Stimulated activated CD4-positive, alpha-beta T cell treated with anti-CD3 and anti-CD28 coated beads, Interleukin-15, amount 100 ng/mL, for 24 hours (primary cell): ENCODE measurements around the gene MLPH.

Experiments
- DNase-seq: peaks from one replicate; pipeline ENCODE4 v3.0.0-alpha.2; 2020

MLPH gene

DNA sequence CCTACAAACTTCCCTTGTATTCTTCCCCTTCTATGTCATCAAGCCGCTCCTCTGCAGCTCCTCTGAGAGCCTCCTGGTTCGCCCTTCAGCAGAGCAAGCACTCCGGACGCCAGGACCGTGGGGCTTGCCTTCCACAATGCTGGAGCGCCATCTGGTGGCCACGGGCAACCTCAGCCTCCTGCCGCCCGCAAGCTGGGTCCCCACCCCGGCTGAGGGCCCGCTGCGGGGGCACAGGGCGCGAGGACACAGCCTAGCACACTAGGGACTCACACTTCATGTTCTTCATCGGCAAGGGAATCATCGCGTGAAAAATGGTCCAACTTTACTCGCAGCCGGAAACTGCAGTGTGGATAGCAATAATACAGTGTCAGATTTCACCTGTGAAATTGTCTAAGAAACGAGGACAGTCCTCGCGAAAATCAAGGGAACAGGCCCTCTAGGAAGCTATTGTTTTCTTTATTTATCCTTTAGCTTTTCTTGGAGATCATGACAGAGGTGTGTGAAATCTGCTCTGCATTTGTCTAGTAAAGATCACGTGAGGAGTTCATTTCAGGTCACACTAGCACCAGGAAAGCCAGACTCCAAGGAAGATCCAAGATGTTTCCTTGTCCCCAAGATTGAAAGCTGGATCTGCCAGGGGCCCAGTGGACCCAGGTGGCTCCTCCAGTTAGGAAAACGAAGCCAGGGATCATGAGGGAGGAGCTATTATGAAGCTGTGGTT is 85.1 kb downstream of the MLPH start:
- peak; percentile 94 for DNase-seq

- DNase-seq = no peak
These were observed 85.7 kb downstream of the MLPH start for GRCh38 chr2:237572742-237573101.

- DNase-seq = no peak
These were observed 86.8 kb downstream of the MLPH start for GRCh38 chr2:237573721-237574415.

DNA sequence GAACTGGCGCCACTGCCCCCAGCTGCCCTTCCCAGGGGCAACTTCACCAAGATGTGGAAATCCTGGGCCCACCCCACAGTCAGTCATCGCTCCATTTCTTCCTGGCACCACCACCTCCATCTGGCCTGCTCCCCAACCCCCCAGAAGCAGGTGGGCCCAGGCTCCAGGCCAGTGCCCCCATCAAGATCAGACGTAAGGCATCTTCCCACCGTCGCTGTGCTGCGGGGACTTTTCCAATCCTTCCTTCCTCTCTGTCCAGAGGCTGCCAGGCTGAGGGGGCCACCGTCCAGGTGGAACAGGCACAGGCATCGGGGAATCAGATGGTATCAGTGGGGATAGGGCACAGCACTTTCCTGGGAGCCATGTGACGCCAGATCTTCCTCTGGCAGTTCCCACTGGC is 87.4 kb downstream of the MLPH start:
- no peak for DNase-seq

DNA sequence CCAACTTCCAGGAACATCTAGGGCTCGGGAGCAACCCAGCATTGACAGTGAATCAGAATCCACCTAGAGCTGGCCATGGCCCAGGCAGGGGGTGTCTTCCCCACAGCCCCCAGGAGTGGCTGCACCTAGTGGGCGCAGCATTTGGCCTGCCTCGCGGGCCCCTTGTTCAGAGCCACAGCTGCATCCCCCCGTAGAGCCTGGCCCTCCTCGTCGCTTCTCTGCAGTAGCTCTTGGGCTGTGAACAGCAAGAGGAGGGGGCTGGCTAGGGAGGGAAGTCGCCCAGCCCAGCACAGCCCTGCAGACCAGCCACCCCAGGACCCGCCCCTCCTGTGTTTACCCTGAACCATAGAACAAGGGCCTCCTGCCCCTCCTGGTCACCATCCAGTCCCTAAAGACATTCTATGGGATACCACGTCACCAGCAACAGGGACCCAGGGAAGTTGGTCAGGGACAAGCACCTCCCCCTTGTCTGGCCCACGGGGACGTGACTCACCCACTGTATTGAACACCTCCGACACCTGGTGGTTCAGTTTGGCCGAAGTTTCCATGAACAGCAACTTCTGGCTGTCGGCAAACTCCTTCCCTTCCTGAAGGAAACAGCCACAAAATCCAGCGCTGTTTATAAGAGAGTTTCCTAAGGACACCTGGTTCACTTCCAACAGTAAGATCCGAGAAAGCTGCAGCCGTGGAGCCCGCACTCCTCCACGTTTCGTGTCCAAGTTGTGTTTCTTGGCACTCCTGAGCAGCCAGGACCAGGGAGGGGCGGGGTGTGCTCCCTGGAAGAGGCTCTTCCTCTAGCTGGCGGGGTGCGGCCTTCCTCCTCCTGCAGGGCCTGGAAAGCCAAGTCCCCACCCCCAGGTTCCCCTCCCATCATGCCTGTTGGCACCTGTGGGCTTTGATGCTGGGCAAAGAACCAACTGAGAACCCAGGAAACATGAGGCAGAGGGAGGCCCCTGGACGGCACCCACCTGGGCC is 88.1 kb downstream of the MLPH start:
- no peak for DNase-seq

DNA sequence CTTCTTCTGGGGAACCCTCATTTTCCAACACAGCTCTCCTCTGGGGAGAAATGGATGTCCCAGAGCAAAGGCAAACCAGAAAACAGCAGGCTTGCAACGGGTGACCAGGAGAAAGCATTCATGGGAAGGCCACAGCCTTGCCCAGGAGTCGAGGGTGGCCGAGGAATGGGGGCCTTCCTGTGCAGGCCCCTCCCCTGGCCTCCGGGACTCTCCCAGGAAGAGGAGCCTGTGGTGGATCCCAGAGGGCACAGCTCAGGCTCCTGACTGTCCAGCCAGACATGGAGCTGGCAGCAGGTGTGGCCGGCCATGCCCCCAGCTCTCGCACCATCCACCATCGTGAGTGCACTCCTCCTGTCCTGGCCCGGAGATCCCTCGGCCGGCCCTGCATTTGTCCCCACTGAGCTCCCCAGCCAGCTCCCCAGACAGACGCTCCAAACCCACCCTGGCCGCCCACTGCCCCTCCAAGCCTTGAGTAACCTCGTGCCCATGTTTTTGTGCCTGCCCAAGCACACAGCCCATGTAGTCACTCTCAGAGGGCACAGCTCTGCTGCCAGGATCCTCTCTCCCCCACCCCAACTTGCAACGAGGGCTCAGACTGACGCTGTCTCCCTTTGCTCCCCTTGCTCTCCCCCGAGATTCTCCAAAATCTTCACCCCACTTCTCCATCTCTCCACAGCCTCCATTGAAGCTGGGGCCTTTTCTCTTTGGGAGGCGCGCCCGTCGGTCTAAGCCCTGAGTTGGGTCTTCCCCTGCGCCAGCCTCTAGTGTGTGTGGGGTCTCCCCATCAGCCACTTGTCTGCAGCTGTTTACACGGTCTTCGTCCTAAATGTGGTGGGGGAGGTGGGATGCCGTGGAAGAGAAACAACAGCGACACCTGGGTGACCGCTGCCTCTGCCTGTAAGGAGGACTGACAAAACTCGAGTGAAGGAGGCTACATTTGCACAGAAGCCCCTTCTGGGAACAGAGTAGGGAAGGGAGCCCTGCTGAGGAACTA is 89.1 kb downstream of the MLPH start:
- no peak for DNase-seq

DNA sequence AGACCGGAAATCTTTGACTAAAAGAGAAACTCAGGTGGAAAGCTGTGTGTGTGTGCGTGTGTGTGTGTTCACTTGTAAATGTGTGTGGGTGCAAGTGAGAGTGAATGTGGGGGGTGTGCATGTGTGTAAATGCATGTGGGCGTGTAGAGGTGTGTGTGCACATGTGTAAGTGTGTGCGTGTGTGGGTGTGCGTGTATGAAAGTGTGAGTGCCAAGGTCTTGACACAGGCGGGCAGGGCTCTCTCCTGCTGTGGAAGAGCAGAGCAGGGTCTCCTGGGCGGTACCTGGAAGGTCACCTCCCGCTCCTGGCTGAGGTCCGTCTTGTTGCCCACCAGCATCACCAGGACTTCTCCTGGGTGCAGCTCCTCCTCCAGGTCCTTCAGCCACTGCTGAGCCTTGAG is 89.9 kb downstream of the MLPH start:
- DNase-seq = no peak

DNA sequence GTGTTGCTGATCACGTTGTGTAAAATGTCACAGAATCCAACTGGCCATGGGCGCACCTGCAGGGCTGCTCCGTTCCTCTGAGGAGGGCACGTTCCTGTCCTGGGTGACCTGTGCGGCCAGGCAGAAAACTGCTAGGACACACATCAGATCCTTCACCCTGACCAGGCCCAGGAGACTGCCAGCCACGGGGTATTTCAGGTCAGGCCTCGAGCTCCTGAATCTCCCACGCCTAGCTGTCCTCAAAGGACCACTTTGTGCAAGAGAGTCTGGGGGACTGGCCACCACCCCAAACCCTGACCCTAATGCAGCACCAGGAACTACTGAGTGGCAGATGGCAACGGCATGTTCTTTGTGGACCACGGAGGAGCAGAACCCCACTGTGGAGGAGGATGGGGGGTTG is 90.4 kb downstream of the MLPH start:
- DNase-seq = no peak

DNA sequence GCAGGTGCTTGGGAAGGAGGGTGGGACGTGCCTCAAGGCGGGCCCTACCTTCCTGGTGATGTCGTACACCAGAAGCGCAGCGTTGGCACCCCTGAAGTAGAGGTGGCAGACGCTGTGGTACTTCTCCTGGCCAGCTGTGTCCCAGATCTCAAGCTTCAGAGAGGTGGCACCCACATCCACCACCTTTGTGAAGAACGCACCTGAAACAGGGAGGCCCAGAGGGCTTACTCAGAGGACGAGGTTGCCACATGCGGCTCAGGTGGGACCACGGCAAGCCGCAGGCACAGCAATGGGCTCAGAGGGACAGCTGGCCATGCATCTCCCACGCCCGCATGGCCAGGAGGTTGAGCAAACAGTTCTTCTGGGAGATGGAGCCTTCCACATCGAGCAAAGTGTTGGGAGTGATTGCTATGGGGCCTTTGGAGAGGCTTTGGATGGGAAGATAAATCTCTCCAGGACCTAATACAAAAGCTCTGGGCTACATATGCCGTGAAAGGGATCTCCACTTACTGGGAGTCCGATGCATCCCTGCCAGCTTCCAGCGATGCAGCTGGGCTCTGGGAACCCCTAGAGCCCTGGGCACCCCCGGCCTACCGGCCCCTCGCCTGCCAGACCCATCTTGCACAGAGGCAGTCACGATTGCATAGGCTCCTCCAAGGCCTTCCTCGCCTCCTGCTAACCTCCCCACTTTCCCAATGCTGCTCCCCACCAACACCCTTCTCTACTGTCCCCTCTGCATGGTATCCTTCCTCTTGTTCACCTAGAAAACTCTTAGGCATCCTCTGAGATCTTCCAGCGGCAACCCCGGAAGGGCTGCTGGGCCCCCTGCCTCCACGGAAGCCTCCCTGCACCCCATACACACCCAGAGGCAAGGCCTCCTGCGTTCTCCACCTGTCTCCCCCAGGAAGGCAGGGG is 91.2 kb downstream of the MLPH start:
- DNase-seq = no peak

GRCh38 chr2:237581326-237581725 is 94.3 kb downstream of the MLPH start:
- no peak for DNase-seq

DNA sequence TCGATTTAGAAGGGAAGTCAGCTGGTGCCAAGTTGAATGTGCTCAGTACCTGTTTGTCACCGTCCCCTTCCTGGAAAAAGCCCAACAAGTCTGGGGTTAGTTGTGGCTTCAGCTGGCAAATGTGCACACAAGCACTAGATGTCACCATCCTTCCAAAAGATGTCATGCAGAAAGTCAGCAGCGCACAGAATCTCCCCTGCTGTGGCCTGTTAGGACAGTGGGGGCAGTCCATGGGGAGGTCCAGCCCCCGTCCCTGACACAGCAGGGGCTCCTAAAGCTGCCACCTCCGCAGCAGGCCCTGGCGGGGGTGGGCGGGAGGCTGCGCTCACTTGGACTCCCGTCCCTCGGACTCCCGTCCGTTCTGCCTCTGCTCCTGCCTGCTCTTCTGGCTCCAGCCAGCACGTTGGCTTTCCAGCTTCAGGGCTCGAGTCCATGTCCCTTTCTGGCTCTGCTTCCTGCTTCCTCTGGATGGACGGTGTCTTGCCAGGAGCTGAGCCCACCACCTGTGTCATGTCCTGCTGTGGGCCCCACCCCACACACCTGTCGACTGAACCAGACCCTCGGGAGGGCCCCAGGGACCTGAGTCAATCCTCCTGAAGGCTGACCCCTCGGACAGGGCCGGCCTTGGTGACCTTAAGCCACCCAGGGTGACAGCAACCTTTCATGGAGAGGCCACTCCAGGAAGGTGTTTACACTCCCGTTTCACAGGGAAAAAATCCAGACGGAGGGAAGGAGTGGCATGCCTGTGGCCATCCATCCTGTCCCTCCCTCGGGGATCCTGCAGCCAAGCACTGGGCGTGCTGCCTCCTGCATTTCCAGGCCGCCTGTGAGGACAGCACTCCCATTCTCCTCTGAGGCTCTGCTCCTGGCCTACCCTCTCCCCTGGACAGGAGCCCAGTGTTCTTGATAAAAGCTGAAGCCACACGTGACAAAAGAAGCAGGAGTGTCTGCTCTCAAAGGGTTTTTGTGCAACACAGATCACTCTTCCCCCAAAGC is 95.0 kb downstream of the MLPH start:
- peak; percentile 62 for DNase-seq

DNA sequence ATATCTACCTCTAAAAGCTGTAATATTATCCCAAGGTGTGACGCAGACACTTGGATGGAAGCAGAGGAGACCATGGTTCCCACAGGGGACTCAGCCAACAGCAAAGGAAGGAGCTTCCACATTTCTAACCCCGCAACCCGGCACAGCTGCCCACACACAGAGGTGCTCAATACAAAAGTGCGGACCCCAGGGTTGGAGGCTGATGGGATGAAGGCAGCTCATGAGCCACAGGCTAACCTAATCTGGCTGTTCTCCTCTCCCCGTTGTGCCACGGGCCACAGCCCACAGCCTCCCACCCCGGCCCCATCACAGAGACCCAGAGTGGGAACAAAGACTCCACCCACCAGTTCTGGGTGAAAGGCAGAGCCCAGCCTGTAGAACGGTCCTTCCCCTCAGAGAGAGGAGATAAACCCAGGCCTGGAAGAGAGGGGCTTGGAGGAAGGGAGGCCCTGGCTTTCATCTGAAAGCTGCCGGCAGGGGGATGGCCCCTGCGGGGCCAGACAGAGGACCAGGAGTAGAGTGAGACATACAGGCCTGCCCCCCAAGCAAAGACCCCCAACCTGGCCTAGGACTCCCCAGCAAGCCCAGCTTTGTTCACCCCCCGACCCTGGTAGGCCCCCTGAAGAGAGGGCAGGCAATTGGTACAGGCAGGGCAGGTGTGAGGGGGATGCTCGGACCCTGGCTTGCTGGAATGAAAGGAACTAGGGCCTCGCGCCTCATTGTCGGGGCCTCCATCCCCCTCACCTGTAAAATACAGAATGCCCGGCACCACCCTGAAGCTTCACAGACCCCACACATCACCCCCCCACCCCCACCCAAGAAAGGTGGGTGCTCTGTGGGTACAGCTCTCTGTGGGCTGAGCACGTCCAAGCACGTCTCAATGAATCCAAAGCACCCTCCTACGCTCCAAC is 96.6 kb downstream of the MLPH start:
- no peak for DNase-seq

DNA sequence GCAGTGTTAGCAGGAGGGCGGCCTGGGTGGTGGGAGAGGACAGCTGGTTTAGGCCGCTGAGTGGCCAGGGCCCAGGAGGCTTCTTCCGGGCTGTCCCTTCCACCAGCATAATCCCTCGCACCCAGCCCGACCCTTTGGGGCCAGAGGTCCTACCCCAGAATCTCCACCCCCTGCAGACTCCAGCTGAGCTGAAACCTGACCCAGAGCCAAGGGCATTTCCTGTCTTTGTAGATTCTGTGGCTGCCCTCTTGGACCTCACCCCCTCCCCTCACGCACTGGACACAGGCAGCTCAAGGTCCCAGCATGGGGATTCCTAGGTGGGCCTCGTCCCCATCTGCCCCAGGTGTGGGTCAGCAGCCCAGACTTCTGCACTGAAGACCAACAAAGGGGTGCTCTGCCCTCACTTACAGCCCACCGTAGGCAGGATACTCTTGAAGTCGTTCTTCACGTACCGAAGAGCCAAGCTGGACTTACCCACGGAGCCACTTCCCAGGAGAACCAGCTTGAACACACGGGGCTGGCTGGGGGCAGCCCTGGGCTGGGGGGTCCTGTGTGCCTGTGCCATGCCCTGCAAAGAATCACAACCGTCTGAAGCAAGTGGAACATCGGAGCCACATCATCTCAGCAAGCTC is 98.7 kb downstream of the MLPH start:
- DNase-seq = no peak

DNA sequence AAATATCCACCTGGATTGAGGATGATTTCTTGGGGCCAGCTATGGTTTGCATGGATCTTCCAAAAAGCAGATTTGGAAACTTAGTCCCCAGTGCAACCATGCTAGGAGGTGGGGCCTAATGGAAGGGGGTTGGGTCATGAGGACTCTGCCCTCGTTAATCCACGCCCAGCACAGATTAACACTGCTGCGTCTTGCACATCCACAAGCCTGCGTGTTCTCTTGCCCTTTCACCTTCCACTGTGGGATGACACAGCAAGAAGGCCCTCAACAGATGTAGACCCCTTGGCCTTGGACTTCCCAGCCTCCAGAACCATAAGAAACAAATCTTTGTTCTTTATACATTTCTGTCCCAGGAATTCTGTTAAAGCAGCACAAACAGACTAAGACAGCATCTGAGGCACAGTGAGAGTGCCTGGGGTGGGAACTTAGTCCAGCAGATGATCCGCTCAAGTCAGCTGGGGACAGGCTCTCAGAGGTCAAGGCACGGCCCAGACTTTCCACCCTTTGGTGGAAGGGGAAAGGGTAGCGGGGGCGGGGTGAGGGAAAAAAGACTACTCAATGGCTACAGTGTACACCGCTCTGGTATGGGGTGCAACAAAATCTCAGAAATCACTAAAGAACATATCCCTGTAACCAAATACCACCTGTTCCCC is 101.1 kb downstream of the MLPH start:
- no peak for DNase-seq

DNA sequence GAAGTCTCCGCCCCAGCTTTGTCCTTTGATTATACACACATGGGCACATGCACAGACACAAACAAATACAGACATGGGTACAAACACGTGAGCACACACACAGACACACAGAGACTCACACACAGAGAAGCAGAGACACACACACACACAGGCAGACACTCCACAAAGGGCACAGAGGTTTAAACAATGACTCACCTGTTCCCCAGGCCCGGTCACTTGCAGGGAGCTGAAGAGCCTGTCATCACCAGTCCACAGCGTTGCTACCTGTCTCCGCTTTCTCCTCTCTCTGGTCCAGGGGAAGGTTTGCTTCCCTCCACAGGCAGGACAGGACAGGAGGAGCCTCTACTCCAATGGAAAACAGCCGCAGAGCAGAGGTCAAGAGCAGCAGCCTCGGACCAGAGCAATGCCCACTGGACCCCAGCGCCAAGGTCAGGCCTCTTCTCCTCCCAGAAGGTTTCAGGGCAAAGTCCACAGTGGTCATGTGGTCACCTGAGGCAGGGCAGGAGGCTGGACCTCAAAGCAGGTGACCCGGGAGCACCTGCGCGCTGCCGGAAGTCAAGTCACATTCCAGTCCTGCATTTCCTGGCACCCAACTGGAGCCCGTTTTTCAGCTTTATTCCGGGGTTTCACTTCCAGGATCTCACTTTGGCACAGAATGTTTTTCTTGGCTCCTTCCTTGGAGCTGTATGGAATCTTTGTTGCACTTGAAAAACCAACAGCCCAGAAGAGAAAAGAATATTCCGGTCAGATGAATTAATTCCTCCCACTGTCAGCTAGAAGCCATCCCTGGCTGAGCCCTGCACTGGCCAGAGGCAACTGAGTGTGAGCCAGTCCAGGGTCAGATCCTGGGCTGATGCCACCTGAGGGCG is 103.5 kb downstream of the MLPH start, which contains the start of gene RAB17:
RAB17 (minus strand) TSS at position 463 of the 869 bp plus-strand sequence. CDS start 4,580 bp downstream, outside the sequence.
- DNase-seq = no peak

DNA sequence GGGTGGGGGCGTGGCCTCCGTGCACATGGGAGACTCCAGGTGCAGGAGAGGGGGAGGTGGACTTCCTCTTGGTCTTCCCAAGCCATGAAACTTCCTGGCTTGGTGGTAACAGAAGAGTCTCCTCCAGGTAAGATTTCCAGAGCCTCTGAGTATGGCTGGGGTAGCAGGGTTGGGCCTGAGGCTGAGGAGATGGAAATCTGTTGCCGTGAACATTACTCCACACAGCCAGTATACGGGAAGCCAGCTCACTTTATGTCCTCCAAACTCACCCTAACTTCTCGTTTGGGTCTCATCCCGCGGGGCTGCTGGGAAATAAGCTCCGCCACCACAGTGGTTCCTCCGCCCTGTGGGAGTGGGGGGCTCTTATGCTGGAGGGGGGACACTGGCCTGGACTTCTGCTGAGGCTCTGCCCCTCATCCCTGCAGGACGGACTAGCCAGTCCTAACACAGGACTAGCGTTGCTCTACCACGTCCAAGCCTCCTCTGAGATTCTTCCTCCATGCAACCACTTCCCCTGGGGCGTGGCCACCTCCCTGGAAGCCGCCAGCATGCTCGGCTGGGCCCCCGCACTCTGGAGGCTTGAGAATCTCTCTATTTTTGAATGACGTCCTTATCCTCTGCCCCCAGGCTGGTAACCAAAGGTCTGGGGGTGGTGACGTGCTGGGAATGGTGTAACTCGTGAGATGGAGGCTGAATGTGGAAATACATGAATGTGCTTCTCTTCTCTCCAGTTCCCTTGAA is 104.3 kb downstream of the MLPH start:
- peak; percentile 29 for DNase-seq
